Mesenteric fat pad (tissue), 1 donor: ENCODE results near the gene DAGLB. TPM values are rescaled to one million over a fixed set of nuclear protein-coding genes. Genes with fewer than 3 reads are reported as not detected.
"Not testable (repeated sequence)": the region's sequence is repeated elsewhere in the genome, so short reads cannot be mapped to it uniquely, and the experiment has no call there.

ENCODE experiments used
- DNase-seq: peaks from one replicate; pipeline ENCODE4 v3.0.0-alpha.2; 2020; ENCODE audit warnings: low spot score
- total RNA-seq: library from RNA; stranded (reverse); fragmentation: NEBNext Ultra II Directional; extraction: Animal tissue kit (Norgen Biotek cat#: 25700); gene quantifications from one replicate; pipeline ENCODE4 v1.2.1, GENCODE V29; 2021
- donor health status: DM: yes; HTN: yes; CAD: no.

The DAGLB gene
- total RNA-seq, 1 donor from 2014 or later = 25.1 TPM

- DNase-seq = no peak
Measured at GRCh38 chr7:6461946-6462550, 14.3 kb upstream of the DAGLB start.

DNA sequence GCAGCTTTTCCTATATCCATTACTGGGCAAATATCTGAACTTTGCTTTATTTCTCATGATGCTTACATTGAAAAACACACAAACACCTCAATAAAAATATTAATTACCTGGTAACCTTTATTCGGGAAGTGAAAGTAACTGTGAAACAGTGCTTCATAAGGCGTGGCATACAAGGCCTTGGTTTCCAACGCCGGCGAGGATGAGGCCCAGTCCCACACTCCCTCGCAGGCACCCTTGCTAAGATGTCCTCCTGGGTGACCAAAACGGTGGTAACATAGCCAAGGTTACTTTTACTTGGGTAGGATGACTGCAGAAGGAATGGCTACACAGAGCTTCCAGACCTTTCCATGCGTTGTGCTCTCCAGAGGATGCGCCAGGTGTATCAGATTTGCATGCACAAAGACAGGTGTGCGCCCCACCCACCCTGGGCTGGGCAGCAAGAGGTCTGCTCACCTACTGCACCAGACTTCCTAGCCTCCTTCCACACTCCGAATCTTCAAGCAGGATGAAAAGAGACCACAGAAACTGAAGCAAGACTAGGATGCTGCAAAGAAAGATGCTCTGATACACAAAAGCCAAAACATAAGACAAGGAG is 13.3 kb upstream of the DAGLB start:
- no peak for DNase-seq

- DNase-seq = no peak
Measured at GRCh38 chr7:6460303-6460702, 12.5 kb upstream of the DAGLB start.

DNA sequence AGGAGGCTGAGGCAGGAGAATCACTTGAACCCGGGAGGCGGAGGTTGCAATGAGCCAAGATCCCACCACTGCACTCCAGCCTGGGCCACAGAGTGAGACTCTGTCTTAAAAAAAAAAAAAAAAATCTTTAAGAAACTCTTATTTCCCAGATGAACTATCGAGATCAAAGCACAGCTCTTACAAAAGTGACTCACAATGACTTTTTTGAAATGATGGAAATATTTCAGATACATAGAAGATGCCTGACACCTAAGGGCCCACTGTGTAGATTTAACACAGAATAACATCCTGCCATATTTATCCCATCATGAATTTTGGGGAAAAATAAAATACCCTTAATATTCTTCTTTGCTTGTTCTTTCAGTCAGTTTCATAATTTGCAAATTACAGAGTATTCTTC is 10.9 kb upstream of the DAGLB start:
- DNase-seq = not testable (repeated sequence)

GRCh38 chr7:6453734-6454133 is 6.0 kb upstream of the DAGLB start:
- DNase-seq = no peak

DNA sequence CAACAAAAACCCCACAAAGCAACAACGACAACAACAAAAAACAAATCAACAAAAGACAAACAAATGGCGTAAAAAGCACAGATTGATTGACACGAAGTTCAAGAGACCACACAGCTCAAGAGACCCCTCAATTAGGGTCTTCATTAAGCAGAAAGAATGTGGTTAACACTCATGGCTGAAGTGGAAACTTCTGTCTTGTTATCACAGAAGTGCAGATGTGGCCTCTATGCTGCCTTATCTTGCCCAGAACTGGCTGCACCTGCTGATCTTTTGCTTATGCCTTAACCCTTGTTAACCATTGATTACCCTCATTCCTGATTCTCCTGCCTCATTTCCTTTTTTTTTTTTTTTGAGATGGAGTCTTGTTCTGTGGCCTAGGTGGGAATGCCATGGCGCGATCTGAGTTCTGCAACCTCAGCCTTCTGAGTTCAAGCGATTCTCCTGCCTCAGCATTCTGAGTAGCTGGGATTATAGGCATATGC is 3.5 kb upstream of the DAGLB start:
- no peak for DNase-seq

DNA sequence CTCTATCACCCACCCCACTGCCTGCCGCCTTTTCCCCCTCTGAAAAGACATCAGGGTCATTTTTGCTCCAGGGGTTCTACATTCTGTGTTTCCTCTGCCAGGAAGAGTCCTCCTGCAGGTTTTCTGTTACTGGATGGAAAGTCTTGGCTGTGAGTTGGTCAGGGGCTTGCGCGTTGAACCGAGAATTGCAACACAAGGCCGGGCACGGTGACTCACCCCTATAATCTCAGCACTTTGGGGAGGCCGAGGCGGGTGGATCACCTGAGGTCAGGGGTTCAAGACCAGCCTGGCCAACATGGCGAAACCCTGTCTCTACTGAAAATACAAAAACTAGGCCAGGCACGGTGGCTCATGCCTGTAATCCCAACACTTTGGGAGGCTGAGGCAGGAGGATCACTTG is 2.8 kb upstream of the DAGLB start:
- DNase-seq = not testable (repeated sequence)

DNA sequence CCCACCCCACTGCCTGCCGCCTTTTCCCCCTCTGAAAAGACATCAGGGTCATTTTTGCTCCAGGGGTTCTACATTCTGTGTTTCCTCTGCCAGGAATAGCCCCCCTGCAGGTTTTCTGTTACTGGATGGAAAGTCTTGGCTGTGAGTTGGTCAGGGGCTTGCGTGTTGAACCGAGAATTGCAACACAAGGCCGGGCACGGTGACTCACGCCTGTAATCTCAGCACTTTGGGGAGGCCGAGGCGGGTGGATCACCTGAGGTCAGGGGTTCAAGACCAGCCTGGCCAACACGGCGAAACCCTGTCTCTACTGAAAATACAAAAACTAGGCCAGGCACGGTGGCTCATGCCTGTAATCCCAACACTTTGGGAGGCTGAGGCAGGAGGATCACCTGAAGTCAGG is 2.1 kb upstream of the DAGLB start:
- not testable (repeated sequence) for DNase-seq

- DNase-seq = no peak
Measured at GRCh38 chr7:6448943-6449543, 1.3 kb upstream of the DAGLB start.

GRCh38 chr7:6446838-6447580 is 745 bp downstream of the DAGLB start:
- DNase-seq = no peak

DNA sequence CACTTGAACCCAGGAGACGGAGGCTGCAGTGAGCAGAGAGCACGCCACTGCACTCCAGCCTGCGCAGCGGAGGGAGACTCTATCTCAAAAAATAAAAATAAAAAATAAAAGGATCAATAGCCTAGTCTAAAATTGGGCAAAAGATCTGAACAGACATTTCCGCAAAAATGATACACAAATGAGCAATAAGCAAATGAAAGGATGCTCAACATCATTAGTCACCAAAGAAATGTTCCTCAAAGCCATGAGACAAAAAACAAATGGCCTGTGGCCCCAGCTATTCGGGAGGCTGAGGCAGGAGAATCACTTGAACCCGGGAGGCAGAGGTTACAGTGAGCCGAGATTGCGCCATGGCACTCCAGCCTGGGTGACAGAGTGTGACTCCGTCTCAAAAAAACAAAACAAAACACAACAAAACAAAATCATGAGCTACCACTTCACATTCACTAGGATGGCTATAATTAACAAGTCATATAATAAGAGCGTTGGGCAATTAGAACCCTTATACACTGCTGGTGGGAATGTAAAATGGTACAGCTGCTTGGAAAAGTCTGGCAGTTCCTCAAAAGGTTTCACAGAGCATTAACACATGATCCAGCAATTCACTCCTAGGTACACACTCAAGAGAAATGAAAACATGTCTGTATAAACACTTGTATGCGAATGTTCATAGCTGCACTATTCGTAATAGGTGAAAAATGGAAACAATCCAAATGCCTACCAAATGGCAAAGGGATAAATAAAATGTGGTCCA is 3.1 kb downstream of the DAGLB start:
- DNase-seq = no peak

GRCh38 chr7:6443372-6443941 is 4.3 kb downstream of the DAGLB start:
- no peak for DNase-seq

- DNase-seq = no peak
Measured at GRCh38 chr7:6442114-6442513, 5.6 kb downstream of the DAGLB start.

DNA sequence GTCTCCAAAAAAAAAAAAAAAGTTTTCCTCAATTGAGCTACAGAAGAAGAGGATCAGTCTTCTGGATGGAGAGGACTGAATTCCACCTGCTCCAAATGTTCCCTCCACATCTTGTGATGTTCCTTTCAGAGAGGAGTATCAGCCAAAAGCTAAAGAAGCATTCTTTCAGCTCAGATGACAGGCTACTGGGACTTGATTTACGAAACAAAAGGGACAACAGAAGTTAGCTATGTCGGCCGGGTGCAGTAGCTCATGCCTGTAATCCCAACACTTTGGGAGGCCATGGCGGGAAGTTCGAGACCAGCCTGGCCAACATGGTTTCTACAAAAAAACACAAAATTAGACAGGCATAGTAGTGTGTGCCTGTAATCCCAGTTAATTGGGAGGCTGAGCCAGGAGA is 7.4 kb downstream of the DAGLB start:
- no peak for DNase-seq

GRCh38 chr7:6438427-6438826 is 9.3 kb downstream of the DAGLB start:
- DNase-seq = no peak

- no peak for DNase-seq
Measured at GRCh38 chr7:6437251-6437650, 10.5 kb downstream of the DAGLB start.

DNA sequence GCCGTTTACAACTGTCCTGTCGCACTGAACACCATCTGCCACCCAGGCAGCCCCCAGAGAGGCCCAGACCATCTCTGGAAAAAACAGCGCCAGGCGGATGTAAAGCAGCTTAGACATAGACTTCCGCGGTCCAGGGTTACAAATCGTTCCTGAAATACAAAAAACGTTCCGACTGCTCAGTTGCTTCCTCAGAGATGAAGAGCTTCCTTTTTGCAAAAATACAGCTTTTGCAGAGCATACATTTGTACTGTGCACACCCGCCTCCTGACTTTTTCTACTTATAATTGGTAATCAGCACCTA is 11.4 kb downstream of the DAGLB start:
- no peak for DNase-seq

DNA sequence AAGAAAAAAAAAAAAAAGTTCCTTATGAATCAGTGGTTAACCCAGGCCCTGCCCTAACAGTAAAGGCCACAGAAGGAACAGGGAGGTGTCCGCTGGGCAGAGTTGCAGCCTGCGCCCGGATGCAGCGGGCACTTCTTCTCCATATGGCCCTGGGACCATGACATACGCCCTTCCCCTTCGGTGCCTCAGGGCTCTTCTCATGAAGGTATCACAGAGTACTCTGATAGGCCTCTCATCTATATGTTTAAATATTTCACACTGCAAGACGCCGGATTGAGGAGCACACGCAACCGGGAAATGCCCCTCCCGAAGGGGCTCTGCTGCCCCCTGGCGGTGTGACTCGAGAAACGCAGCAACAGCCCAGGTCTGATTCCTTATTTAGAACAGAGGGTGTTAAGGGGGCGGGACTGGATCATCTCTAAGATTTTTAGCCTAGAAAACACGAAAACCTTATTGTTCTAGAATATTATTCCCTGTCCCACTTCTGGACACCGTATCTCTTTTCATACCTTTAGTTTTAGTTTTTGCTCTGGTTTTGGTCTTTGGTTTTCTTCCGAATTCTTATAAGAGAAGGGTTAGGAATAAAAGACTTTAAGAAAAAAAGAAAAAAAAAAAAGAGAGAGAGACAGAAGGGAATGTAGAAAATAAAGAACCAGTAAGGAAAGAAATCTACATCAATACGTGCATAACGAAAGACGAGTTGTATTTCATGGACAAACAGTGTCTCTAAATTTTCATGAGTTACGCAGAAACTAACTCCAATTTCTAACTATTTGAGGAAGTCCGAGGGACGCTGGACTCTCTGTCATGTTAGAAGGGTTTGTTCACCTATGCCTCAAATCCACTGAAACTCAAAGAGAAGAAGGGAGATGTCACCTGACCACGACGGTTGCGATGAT is 12.0 kb downstream of the DAGLB start:
- peak; percentile 92 for DNase-seq

DNA sequence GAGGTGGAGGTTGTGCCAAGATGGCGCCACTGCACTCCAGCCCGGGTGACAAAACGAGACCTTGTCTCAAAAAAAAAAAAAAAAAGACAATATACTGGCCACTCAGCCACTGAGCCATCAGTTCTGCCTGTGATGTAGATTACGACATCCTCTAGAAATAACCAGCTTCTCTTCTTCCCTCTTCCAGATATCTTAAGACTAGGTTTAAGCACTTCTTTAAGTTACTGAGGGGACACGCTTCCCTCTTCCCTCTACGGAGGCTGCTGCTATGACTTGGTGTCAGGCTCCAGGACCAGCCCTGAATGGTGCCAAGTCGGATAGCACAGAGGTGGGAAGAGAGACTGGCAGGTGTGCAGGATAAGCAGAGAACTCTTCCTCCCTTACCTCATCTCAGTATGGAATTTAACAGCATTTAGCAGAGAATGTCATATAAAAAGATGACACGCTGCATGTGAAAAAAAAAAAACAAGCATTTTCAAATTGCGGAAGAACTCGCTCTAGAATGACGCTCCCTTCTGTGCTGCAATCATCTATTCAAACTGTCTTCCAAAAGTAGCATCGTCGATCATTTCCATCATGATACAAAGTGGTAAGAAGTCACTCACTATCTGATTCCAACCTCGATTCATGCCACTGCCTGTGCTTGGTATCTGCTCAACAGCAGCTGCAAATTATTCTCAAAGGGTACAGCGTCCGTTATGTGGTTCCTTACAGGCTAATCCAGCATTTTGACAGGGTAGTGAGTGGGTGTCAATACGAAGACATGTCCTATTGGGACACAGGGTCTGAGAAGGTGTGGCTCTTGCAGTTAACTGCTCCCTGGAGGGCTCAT is 13.8 kb downstream of the DAGLB start:
- no peak for DNase-seq
